Activated naive CD4-positive, alpha-beta T cell treated with anti-CD3 and anti-CD28 coated beads for 36 hours (primary cell): ENCODE measurements around the gene CALHM1. TPM values are rescaled to one million over a fixed set of nuclear protein-coding genes. Genes with fewer than 3 reads are reported as not detected.
A peak's percentile ranks its signal among the peaks of the same experiment; 100 is the strongest.
"Not testable (repeated sequence)": the region's sequence is repeated elsewhere in the genome, so short reads cannot be mapped to it uniquely, and the experiment has no call there.

Experiments
- CTCF ChIA-PET: fragments of 350-600 bp; sonication (Branson Sonifier 250); formaldehyde crosslinking; loops from one replicate; lab custom pipeline; 2021; ENCODE audit warnings: antibody characterized with exemption; lab: Charles Lee
- DNase-seq: peaks from one replicate; pipeline ENCODE4 v3.0.0-alpha.2; 2020
- H3K27ac Mint-ChIP-seq: one replicate; pipeline ENCODE4 v1.8.0; 2021; ENCODE audit warnings: mild to moderate bottlenecking, mixed read lengths
- H3K27me3 Mint-ChIP-seq: one replicate; pipeline ENCODE4 v1.8.0; 2021; ENCODE audit warnings: low read depth, mixed read lengths
- H3K36me3 Mint-ChIP-seq: one replicate; pipeline ENCODE4 v1.8.0; 2021; ENCODE audit warnings: low read depth, mixed read lengths
- H3K4me1 Mint-ChIP-seq: one replicate; pipeline ENCODE4 v1.8.0; 2021; ENCODE audit warnings: low read depth, mixed read lengths
- H3K4me3 Mint-ChIP-seq: one replicate; pipeline ENCODE4 v1.8.0; 2021; ENCODE audit warnings: mild to moderate bottlenecking, moderate library complexity, mixed read lengths
- H3K9me3 Mint-ChIP-seq: one replicate; pipeline ENCODE4 v1.8.0; 2021; ENCODE audit warnings: mixed read lengths
- intact Hi-C: fragments of 100-400 bp; cut with micrococcal nuclease; formaldehyde crosslinking; loops from one replicate; pipeline ENCODE4 v1.15.1; 2023
- total RNA-seq, 2 experiments: library from RNA; stranded (reverse); gene quantifications; one replicate each; pipeline ENCODE4 v1.2.3, GENCODE V29; 2021

Gene CALHM1
- total RNA-seq, 2 experiments from 2014 or later: not detected

GRCh38 chr10:103441206-103441605 lies 17.5 kb downstream of the CALHM1 start:
- CTCF ChIA-PET: interaction anchor here (0.6 kb wide), 1 partner anchor 64 kb away, joined by 8 read pairs; no protein-coding TSS in a partner anchor
- H3K9me3 Mint-ChIP-seq: no peaks in the 10 kb centered on the region
- no peak overlapping the region for H3K4me3 Mint-ChIP-seq
- intact Hi-C loops: no loop called here
- H3K27ac Mint-ChIP-seq: no peak overlapping the region
- peaks cover 47% of the 10 kb centered on the region for H3K36me3 Mint-ChIP-seq
- no peaks in the 10 kb centered on the region for H3K27me3 Mint-ChIP-seq
- DNase-seq: no peak
- H3K4me1 Mint-ChIP-seq: no peaks in the 10 kb centered on the region

DNA sequence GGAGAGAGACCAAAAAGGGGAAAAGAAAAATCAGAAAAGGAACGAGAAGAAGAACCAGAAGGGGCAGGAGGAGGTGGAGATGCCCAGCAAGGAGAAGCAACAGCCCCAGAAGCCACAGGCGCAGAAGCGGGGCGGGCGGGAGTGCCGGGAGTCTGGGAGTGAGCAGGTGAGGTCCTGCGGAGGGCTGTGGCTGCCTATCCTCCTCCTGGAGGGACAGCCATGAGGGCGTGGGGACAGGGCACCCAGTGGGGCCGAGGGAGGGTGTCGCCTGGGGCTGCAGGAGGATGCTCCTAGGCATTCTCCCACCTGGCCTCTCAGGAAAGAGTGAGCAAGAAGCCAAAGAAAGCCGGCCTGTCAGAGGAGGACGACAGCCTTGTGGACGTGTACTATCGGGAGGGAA lies 18.3 kb downstream of the CALHM1 start:
- Mint-ChIP-seq H3K27ac (no peak overlapping the region), H3K4me1 (no peaks in the 10 kb centered on the region), H3K36me3 (peaks cover 48% of the 10 kb centered on the region), H3K4me3 (no peak overlapping the region), H3K9me3 (no peaks in the 10 kb centered on the region), H3K27me3 (no peaks in the 10 kb centered on the region)
- DNase-seq: no peak
- CTCF ChIA-PET: interaction anchor here (0.6 kb wide), 2 partner anchors 64 to 141 kb away, joined by 3 to 8 read pairs; no protein-coding TSS in a partner anchor
- intact Hi-C loops: no loop called here

GRCh38 chr10:103439776-103440175 lies 18.9 kb downstream of the CALHM1 start:
- H3K36me3 Mint-ChIP-seq: peaks cover 48% of the 10 kb centered on the region
- intact Hi-C loops: no loop called here
- H3K9me3 Mint-ChIP-seq: no peaks in the 10 kb centered on the region
- no peak overlapping the region for H3K27ac Mint-ChIP-seq
- no peak overlapping the region for H3K4me3 Mint-ChIP-seq
- no peak for DNase-seq
- no peaks in the 10 kb centered on the region for H3K27me3 Mint-ChIP-seq
- CTCF ChIA-PET: no interaction called here
- no peaks in the 10 kb centered on the region for H3K4me1 Mint-ChIP-seq

DNA sequence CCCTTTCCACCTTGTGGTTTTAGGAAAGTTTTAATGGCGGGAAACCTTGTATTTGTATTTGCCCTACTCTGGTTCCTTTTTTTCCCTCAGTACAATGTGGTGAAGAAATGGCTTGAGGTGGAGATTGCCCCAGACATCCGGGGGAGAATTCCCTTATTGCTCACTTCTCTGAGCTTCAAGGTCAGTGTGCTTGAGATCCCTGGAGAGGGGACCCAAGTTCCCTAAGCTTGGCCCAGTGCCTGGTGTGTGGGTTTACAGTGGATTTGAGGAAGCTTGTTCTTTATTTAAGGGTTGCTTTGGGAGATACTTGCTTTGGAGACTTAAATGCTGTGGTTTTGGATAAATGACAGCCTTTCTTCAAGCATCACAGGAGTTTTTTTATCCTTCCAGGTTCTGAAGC lies 24.8 kb downstream of the CALHM1 start:
- no peaks in the 10 kb centered on the region for H3K27me3 Mint-ChIP-seq
- peaks cover 50% of the 10 kb centered on the region for H3K36me3 Mint-ChIP-seq
- H3K4me3 Mint-ChIP-seq: no peak overlapping the region
- H3K27ac Mint-ChIP-seq: no peak overlapping the region
- CTCF ChIA-PET: no interaction called here
- H3K4me1 Mint-ChIP-seq: peaks cover 13% of the 10 kb centered on the region
- intact Hi-C loops: no loop called here
- no peak for DNase-seq
- H3K9me3 Mint-ChIP-seq: no peaks in the 10 kb centered on the region

DNA sequence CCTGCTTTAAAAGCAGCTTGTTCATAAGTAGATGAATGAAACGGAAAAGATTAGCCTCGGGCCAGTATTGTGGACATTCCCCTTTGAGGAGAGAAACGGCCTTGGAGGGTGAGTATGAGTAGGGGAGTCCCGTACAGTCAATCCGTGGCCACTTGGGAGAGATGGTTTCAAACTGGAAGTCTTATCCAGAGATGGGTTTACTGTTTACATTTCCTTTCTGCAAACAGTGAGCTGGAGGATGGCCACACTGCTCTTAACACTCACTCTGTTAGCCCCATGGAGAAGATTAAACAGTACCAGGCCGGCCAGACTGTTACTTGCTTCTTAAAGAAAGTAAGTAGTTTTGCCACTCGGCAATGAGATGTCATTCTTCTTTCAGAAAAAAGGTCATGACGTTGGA lies 26.8 kb downstream of the CALHM1 start:
- Mint-ChIP-seq H3K27ac (no peak overlapping the region), H3K4me3 (no peak overlapping the region), H3K36me3 (peaks cover 61% of the 10 kb centered on the region), H3K27me3 (no peaks in the 10 kb centered on the region), H3K9me3 (no peaks in the 10 kb centered on the region), H3K4me1 (peaks cover 32% of the 10 kb centered on the region)
- DNase-seq: no peak
- intact Hi-C loops: no loop called here
- CTCF ChIA-PET: no interaction called here

DNA sequence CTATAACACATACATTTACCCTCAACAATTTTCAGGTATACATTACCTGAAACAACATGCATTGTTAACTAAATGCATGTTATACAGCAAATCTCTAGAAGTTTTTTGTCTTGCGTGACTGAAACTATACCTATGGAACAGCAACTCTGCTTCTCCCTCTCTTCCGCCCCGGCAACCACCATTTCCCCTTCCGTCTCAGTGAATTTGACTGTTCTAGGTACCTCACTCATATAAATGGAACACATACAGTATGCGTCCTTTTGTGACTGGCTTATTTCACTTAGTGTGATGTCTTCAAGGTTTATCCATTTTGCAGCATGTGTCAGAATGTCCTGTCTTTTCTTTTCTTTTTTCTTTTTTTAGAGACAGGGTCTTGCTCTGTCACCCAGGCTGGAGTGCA lies 29.1 kb downstream of the CALHM1 start:
- Mint-ChIP-seq H3K9me3 (no peaks in the 10 kb centered on the region), H3K27ac (peak overlapping the region; percentile 71), H3K27me3 (no peaks in the 10 kb centered on the region), H3K4me3 (no peak overlapping the region), H3K36me3 (peaks cover 57% of the 10 kb centered on the region), H3K4me1 (peaks cover 36% of the 10 kb centered on the region)
- intact Hi-C loops: no loop called here
- peak; percentile 42 for DNase-seq
- CTCF ChIA-PET: no interaction called here

- H3K27ac Mint-ChIP-seq: peak overlapping the region; percentile 76
- intact Hi-C loops: no loop called here
- H3K4me1 Mint-ChIP-seq: peaks cover 36% of the 10 kb centered on the region
- DNase-seq: no peak
- CTCF ChIA-PET: interaction anchor here (0.9 kb wide), 1 partner anchor 57 kb away, joined by 3 read pairs; no protein-coding TSS in a partner anchor
- H3K36me3 Mint-ChIP-seq: peaks cover 62% of the 10 kb centered on the region
- no peaks in the 10 kb centered on the region for H3K9me3 Mint-ChIP-seq
- no peak overlapping the region for H3K4me3 Mint-ChIP-seq
- no peaks in the 10 kb centered on the region for H3K27me3 Mint-ChIP-seq
Observed at GRCh38 chr10:103428989-103429643, 29.6 kb downstream of the CALHM1 start.

GRCh38 chr10:103427866-103428265 lies 30.8 kb downstream of the CALHM1 start:
- H3K36me3 Mint-ChIP-seq: peaks cover 64% of the 10 kb centered on the region
- H3K27me3 Mint-ChIP-seq: no peaks in the 10 kb centered on the region

DNA sequence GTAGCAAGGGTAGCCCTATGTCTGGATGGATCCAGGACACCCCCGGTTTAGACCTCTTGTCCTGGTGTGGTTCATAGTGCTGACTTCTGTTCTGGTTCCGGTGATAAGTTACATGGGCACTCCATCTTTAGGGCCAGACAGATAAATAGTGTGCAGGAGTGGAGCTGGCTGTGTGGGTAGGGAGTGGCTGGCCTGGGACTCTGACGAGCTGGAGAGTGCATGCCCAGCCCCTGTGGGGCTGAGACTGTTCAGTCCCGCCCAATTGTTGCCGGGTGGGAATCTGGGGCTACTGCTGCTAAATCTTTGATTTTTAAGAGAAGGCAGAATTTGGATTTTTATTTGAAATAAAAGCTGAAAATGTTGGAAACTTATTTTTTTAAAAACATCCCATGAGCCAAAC lies 35.0 kb downstream of the CALHM1 start:
- intact Hi-C loops: no loop called here
- H3K36me3 Mint-ChIP-seq: peaks cover 60% of the 10 kb centered on the region
- CTCF ChIA-PET: no interaction called here
- H3K9me3 Mint-ChIP-seq: no peaks in the 10 kb centered on the region
- no peak for DNase-seq
- no peak overlapping the region for H3K27ac Mint-ChIP-seq
- H3K4me3 Mint-ChIP-seq: no peak overlapping the region
- H3K4me1 Mint-ChIP-seq: peaks cover 22% of the 10 kb centered on the region
- H3K27me3 Mint-ChIP-seq: no peaks in the 10 kb centered on the region

More at GRCh38 chr10:103427866-103428265, 30.8 kb downstream of the CALHM1 start:
- peaks cover 36% of the 10 kb centered on the region for H3K4me1 Mint-ChIP-seq
- DNase-seq: no peak
- no peak overlapping the region for H3K4me3 Mint-ChIP-seq
- intact Hi-C loops: no loop called here
- no peak overlapping the region for H3K27ac Mint-ChIP-seq
- CTCF ChIA-PET: interaction anchor here (1.3 kb wide), 1 partner anchor 58 kb away, joined by 4 read pairs; no protein-coding TSS in a partner anchor
- no peaks in the 10 kb centered on the region for H3K9me3 Mint-ChIP-seq

- DNase-seq: no peak
- CTCF ChIA-PET: interaction anchor here (0.9 to 1.8 kb wide), 2 partner anchors 64 to 174 kb away, joined by 4 to 5 read pairs; no protein-coding TSS in a partner anchor
- no peaks in the 10 kb centered on the region for H3K4me1 Mint-ChIP-seq
- no peaks in the 10 kb centered on the region for H3K9me3 Mint-ChIP-seq
- H3K27me3 Mint-ChIP-seq: no peaks in the 10 kb centered on the region
- intact Hi-C loops: no loop called here
- H3K4me3 Mint-ChIP-seq: no peak overlapping the region
- peaks cover 67% of the 10 kb centered on the region for H3K36me3 Mint-ChIP-seq
- H3K27ac Mint-ChIP-seq: no peak overlapping the region
Observed at GRCh38 chr10:103419101-103419500, 39.6 kb downstream of the CALHM1 start.

DNA sequence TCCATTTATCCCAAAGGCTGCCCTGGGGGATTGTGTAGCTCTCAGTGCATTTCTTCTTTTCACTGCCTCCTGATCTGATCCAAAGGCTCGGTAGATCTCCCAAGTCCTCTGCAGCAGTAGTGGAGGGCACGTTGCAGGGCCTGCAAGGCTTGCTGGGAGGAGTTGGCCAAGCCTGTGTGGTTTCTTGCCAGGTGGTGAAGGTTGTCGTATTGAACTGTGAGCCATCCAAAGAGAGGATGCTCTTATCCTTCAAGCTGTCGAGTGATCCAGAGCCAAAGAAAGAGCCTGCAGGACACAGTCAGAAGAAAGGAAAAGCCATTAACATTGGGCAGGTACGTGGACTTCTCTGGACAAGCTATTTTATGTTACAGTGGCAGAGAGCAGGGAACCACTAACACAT lies 41.1 kb downstream of the CALHM1 start:
- no peak overlapping the region for H3K4me3 Mint-ChIP-seq
- DNase-seq: no peak
- CTCF ChIA-PET: interaction anchor here (1.5 to 2.5 kb wide), 3 partner anchors 64 to 175 kb away, joined by 5 to 15 read pairs (median 5); no protein-coding TSS in a partner anchor
- H3K9me3 Mint-ChIP-seq: no peaks in the 10 kb centered on the region
- intact Hi-C loops: loop anchor here (1.0 to 2.0 kb wide), 4 partner anchors 65 to 269 kb away; no protein-coding TSS in a partner anchor
- no peak overlapping the region for H3K27ac Mint-ChIP-seq
- no peaks in the 10 kb centered on the region for H3K27me3 Mint-ChIP-seq
- peaks cover 62% of the 10 kb centered on the region for H3K36me3 Mint-ChIP-seq
- H3K4me1 Mint-ChIP-seq: no peaks in the 10 kb centered on the region

DNA sequence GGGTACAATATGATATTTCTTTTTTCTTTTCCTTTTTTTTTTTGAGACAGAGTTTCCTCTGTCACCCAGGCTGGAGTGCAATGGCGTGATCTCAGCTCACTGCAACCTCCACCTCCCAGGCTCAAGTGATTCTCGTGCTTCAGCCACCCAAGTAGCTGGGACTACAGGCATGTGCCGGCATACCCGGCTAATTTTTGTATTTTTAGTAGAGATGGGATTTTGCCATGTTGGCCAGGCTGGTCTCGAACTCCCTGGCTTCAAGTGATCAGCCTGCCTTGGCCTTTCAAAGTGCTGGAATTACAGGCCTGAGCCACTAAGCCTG lies 41.6 kb downstream of the CALHM1 start:
- intact Hi-C loops: loop anchor here (1.0 to 2.0 kb wide), 4 partner anchors 65 to 269 kb away; no protein-coding TSS in a partner anchor
- H3K27me3 Mint-ChIP-seq: not testable (repeated sequence)
- peaks cover 58% of the 10 kb centered on the region for H3K36me3 Mint-ChIP-seq

More for the DNA sequence above, 41.6 kb downstream of the CALHM1 start:
- not testable (repeated sequence) for H3K4me3 Mint-ChIP-seq, H3K9me3 Mint-ChIP-seq, H3K4me1 Mint-ChIP-seq, H3K27ac Mint-ChIP-seq, DNase-seq
- CTCF ChIA-PET: interaction anchor here (0.8 to 2.5 kb wide), 7 partner anchors 10 to 176 kb away, joined by 3 to 15 read pairs (median 5); no protein-coding TSS in a partner anchor
